WI38 (cell line): ENCODE data around the gene TMEM139.

Source experiments
- H3K4me3 ChIP-seq: 2 replicates; pipeline ENCODE4 v1.5.1; 2011; ENCODE audit warnings: low read depth, mild to moderate bottlenecking, control low read depth, low read length
- TF ChIP-seq, protein P1 (sequence below): IDR thresholded peaks from 2 replicates; pipeline ENCODE4 v1.5.1; 2012; ENCODE audit warnings: low read depth, mild to moderate bottlenecking, control low read depth, low read length

Gene TMEM139

GRCh38 chr7:143323653-143324052 lies 38.9 kb downstream of the TMEM139 start:
- TF ChIP-seq, protein P1, sequence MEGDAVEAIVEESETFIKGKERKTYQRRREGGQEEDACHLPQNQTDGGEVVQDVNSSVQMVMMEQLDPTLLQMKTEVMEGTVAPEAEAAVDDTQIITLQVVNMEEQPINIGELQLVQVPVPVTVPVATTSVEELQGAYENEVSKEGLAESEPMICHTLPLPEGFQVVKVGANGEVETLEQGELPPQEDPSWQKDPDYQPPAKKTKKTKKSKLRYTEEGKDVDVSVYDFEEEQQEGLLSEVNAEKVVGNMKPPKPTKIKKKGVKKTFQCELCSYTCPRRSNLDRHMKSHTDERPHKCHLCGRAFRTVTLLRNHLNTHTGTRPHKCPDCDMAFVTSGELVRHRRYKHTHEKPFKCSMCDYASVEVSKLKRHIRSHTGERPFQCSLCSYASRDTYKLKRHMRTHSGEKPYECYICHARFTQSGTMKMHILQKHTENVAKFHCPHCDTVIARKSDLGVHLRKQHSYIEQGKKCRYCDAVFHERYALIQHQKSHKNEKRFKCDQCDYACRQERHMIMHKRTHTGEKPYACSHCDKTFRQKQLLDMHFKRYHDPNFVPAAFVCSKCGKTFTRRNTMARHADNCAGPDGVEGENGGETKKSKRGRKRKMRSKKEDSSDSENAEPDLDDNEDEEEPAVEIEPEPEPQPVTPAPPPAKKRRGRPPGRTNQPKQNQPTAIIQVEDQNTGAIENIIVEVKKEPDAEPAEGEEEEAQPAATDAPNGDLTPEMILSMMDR, result no peak
- H3K4me3 ChIP-seq, result no peak overlapping the region

DNA sequence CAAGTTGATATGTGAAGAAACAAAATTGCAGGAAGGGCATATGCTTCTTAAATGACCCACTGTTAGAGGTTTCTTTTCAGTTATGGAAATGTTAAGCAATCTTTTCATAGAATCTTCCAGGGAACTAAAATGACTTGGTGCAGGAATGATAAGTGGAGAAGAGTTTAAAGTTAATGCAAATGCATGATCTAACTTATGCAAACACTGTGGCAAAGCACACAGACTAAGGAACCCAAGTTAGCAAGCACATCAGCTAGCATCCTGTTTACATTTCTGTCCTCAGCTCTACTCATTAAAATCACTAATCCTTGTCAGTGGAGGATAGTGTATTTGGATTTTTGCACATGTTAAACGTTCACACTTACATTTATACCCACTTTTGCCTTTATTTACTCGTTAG lies 40.5 kb downstream of the TMEM139 start:
- H3K4me3 ChIP-seq, result no peak overlapping the region
- TF ChIP-seq, protein P1, result no peak

GRCh38 chr7:143327903-143328302 lies 43.1 kb downstream of the TMEM139 start:
- TF ChIP-seq, protein P1, result no peak
- H3K4me3 ChIP-seq, result no peak overlapping the region

DNA sequence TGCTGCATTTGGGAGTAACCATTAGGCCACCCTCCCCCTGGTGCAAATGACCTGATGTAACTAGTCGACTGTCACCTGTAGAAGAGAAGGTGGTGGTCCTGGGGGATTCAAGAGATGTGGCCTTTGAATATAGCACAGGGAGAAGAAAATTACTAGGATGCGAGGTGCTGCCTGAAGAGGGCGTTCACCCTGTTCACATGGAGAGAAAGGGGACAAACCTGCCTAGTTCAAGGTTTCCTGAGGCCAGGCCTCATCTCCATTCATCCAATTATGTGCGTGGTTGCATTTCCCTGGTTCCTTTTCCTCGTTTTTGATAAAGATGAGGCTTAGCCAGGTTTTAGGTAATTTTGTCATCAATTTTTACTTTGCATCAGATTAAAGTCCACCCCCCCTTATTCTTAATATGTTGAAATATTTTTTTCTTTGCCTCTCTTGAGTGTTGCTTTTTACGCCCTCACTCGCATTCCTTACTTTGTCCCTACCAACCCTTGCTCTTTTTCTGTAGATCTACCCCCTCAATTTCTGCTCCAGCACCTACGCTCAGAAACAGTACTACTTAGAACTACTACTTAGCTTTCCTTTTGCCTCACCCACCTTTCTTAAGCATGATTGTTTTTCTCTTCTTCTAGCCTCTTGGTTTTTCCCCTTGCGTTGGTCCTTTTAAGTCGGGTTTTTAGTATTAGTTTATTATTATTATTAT lies 44.9 kb downstream of the TMEM139 start:
- no peak overlapping the region for H3K4me3 ChIP-seq
- TF ChIP-seq, protein P1, result no peak

DNA sequence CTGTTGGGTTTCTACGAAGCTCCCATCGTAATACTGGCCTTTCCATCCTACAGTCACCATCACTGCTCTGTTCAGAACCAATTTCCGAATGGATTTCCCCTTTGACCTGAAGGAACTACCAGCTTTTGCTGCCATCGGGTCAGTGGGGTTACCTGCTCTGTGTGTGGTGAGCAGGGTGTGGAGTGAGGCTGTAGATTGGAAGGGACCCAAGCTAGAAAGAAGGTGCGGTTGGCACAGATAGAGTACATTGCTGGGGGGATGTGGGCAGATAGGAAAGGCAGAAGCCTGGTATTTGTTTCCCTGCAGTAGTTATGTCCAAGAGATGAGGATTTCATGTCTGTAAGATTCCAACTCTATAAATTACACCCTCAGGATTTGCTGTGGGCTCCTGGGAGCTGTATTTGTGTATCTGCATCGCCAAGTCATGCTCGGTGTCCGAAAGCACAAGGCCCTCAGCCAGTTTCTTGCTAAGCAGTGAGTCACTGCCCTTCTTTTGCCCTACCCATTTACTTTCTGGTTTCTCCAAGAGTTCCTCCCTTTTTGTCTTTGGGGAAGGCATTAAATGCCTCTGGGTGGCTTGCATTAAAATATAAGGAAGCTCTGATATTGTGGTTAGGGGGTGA lies 46.5 kb downstream of the TMEM139 start:
- TF ChIP-seq, protein P1, result no peak

DNA sequence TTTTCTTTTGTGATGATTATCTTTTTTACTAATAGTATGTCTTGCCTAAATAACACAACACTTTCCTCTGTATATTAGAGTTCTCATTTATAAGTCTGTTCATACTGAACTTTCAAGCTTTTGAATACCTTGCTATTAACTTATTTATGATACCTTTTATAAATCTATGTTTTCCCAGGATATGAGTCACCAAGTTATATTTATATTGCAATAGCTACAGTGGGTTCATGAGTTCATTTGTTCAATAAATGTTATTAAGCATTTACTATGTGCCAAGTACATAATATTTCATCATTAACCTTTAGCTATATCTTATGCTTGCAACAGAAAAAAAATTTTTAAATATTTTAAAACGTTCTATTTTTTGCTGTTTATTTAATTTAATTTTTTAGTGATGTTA lies 49.5 kb downstream of the TMEM139 start:
- TF ChIP-seq, protein P1, result no peak

More for the DNA sequence above, 46.5 kb downstream of the TMEM139 start:
- no peak overlapping the region for H3K4me3 ChIP-seq

GRCh38 chr7:143337216-143337615 lies 52.5 kb downstream of the TMEM139 start:
- no peak overlapping the region for H3K4me3 ChIP-seq
- TF ChIP-seq, protein P1, result no peak

More for the DNA sequence above, 49.5 kb downstream of the TMEM139 start:
- H3K4me3 ChIP-seq, result no peak overlapping the region
